Umbilical cord (tissue), 2 donors: ENCODE measurements around the gene UVRAG. TPM values are rescaled to one million over a fixed set of nuclear protein-coding genes. Genes with fewer than 3 reads are reported as not detected.

Source experiments
- DNase-seq: peaks from one replicate; pipeline ENCODE4 v3.0.0-alpha.2; 2015; ENCODE audit warnings: low spot score
- total RNA-seq: library from RNA; depleted of rRNA; stranded (reverse); fragments of >200 nt; gene quantifications from one replicate; pipeline ENCODE4 v1.2.3, GENCODE V29; 2014; ENCODE audit warnings: low replicate concordance; ENCODE audit not compliant: insufficient read depth

The UVRAG gene
- total RNA-seq, 1 donor from 2014 or later, result 20.0 TPM

DNA sequence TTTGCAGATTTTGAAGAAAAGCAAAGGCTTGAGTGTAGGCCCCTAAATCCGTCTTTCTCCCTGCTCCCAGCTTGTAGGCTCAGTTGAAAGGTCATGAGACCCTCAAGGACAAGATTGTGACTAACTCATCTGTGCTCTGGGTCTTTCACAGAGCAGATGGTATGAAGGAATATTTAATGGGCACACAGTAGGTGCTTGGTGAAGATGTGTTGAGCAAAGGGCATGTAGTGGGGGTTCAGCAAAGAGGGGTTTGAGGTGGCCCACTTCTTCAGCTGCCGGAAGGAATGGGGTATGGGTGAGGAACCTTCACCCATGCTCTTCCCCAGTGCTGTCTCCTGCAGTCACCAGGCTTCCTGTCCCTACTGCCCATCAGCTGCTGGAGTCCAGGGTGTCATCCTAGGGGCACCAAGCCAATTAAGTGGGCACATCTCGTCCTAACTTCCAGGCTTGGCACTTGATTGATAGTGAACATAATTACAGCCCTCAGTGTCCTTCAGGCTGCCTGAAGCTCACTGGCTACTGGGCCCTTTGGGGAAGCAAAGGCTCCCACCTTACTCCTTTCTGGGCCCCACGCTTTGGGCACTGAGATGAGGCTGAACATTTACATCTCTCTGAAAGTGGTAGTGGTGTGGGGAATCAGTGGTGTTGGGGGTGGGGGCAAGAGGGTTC, 31.5 kb upstream of the UVRAG start:
- no peak for DNase-seq

DNA sequence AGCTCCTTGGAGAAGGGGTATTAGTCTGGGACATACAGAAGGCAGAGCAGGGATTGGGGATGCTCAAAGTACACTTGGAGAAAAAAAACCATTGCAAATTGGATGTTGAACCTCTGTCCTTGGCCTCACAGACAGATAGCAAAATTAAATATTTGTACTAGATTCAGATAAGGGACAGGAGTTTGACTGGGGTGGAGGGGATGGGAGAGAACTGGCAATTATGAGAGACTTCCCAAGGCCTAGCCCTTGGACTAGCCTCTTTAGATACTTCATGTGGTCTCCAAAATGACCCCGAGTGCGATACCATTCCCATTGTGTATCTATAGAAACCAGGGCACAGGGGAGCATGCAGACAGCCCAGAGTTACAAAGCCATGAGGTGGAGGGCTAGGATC, 30.9 kb upstream of the UVRAG start:
- no peak for DNase-seq

DNA sequence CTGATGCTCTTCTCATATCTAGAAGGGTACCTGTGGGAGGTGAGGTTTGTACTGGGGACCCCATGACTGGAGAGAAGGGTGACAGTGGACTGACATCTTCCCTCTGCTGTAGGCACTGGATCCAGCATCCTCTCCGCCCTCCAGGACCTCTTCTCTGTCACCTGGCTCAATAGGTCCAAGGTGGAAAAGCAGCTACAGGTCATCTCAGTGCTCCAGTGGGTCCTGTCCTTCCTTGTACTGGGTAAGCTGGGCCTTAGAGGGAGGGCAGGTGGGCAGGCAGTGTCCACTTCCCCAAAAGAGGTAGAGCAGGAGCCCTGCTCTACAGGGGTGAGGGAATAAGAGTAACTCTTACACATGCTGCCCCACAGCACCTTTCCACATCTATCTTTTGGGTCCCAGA, 30.5 kb upstream of the UVRAG start:
- no peak for DNase-seq

DNA sequence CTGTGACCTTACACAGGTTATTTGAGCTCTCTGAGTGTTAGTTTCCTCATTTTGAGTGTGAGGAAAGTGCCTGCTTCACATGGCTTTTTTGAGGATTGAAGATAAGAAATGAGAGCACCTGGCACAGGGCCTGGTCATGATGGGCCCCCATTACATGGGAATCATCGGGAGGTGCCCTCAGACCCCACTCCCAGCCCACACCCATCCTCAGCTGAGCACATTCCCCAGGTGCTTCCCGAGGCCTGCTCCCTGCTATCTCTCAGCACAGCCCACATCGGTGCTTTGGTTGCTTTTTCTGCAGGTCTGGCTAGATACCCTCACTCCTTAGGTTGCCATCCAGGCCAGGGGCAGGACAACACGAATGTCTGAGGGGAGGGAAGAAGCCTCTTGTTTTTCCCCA, 29.8 kb upstream of the UVRAG start:
- DNase-seq, result no peak

DNA sequence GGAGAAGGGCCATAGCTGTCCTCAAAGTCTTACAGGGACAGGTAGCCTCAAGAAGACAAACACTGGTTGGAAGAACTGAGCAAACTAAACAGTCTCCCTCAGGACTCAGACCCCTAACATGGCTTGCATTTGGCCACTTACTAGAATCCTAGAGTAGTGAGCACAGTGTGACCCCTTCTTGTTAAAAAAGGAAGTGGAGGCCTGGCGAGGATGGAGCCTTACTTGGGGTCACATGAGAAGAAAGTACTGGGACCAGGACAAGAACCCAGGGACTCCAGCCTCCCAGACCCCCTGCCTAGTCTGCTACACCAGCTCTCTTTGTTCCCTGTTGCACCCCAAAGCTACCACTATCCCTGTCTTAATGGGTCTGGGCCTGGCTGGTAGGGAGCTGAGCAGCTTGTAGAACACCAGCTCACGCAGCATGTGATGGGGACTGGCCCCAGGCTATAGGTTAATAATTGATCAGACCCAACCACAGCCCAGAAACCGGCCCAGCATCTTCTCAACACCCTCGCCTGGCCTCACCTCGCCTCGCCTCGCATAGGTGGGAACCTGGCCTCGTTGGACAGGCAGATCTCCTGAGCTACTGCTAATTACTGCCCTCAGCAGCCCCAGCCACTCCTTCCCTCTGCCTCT, 28.8 kb upstream of the UVRAG start:
- DNase-seq, result no peak

DNA sequence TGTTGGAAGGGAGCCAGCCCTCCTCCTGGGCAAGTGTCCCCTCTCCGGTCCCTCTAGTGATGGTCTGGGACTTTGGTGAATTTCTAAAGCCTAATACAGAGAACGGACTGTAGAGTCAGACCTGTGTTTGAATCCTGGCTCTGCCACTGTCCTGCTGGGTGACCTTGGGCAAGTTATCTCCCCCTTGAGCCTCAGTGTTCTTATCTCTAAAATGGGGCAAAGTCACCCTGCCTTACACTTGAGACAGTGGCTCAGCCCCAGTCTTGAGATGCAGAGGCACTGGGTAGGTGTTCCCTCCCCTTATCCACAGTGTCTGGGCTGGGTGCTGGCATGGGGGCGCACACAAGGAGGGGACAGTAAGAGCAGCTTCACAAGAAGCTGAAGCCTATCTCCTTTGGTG, 25.5 kb upstream of the UVRAG start:
- no peak for DNase-seq

DNA sequence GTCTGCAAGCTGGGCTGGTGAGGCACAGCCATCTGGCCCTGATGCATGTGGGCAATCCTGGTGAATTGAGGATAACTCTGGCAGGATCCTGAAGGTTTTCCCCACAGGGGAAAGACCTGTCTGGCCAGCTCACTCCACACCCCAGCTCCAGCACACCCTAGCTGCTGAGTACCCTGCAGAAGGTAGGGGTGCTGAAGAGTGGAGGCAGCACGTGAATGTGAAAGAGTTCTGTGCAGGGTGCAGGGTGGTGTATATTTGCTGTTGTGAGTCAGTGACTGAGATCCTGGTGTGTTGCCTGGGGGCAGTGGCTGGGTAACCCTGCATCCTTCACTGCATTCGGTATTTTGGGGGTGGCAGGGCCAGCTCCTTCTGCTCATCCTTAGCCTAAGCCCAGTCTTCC, 24.0 kb upstream of the UVRAG start:
- no peak for DNase-seq

DNA sequence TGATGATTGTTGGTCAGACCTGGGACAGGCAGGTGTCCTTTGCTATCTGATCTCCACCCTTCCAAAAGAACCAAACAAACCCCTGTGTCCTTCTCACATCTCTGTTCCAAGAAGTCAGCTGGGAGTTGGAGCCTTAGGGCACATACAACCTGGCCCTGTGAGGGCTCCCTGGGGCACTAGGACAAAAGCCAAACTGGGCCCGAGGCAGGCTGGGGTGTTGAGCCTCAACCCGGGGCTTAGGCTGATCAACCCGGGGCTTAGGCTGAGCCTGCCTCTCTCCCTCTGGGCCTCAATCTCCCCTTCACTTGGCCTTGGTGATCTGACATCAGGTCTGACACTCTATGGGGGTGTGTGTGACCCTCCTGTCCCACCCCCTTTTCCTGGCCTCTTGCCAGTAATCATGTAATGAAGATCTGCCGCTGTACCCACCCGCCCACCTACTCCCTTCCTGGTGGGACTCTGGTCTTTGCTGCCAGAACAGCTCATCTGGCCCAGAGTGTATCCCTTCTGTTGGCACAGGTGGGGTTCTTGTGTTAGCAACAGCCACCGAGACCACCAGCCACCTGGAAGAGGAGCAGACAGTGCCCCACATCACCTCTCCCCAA, 22.8 kb upstream of the UVRAG start:
- DNase-seq, result no peak

DNA sequence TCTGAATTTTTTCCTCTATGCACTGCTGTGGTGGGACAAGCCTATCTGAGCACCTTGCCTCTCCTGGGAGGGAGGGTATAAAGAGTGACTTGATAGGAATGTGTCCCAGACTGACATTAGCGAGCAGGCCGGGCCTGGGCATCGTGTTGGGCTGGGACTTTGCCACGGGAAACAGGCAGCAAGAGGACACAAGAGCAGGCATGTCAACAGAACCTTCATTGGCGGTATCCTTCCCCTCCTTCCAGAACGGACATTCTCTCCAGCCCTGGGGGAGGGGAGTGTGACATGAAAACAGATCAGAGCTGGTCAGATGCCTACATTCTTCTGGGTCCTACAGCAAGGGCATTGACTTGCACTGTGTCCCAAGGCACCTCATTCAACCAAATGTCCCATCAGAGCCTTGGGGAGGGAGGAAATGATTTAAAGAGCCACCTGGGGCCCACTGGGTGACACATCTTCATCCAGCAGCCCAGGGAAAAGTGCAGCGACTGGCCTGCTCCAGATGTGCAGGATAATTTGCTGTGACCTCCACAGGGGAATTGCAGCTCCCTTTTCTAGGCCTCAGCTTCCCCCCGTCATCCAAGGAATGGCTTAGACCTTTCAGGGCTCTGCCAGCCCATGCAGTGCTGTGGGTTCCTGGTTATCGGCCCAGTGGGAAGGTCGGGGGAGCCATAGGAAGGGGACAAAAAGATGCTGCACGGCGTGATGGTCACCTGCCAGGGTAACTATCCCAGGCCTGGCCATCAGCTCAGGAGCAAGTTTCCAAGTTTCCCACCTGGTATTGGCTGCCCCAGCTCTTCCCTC, 21.8 kb upstream of the UVRAG start:
- no peak for DNase-seq

DNA sequence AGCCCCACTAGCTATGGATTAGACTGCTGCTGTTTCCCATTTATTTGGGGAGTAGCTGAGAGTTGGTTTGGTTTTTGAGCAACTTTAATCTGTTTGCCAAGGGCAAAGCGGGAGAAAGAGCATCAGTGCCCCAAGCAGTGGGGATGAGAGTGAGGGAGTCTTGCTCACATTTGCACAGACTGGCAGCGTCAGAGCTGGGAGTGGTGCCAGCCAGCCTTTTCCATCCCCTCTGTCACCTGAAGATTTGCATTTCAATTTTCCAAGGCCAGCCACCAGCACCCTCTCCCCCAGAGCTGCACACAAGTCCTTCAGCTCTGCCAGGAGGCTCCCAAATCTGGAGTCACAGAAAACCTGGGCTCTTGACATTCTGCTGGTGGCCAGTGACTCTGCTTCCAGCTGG, 21.0 kb upstream of the UVRAG start:
- no peak for DNase-seq

DNA sequence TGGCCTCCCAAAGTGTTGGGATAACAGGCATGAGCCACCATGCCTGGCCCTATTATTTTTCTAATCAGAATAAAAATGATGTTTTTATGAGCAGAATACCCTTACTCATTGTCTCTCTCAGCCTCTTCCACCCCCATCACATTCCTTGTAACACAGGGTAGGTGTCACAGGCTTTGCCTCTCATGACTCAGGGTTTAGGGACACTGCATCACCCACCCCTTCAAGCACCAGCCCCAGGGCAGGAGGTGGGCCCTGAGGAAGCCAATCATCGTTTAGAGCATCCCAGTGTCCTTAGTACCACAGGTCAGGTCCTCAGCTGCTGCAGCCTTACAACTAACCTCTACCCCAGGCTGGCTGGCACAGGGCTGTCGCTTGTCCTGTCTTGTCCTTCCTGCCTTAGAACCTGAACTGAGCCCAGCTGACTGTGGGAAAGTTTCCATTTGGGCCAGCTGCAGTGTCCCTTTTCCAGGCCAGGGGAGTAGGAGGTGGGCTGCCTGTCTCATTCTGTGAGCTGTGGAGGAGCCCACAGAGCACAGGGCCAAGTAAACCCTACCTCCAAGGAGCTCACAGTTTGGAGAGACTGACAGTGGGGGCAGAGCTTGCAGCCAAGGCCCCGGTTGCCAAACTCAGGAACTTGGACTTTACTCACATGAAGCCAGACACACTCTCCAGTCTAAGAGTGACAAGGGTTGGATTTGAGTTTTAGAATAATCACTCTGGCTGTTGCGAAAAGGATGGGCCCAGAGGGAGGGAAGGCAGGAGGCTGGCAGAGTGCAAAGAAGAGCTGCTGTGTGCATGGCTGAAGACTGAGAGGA, 19.5 kb upstream of the UVRAG start:
- no peak for DNase-seq

DNA sequence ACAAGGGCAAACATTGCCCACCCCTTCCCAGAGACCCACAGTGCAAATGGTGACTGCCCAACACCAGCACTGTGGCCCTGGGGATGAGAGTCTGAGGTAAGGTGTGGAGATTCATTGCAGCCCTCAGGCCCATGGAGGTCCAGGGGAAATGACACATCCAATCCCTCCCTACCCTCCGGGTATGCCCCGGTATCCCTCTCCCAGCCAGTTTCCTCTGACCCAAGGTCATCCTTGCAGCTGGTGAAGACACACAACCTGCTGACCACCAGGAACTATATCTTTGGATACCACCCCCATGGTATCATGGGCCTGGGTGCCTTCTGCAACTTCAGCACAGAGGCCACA, 18.9 kb upstream of the UVRAG start:
- DNase-seq, result no peak

DNA sequence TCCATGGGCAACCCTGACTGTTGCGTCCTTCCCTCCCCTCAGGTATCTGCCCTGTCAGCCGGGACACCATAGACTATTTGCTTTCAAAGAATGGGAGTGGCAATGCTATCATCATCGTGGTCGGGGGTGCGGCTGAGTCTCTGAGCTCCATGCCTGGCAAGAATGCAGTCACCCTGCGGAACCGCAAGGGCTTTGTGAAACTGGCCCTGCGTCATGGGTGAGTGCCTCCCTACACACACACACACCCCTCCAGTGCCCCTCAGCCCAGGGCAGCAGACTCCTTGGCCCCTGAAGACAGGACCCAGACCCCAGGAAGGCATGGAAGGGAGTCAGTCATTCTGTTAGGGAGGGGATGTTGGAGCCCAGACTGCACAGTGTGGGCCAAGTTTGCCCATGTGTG, 17.9 kb upstream of the UVRAG start:
- no peak for DNase-seq

DNA sequence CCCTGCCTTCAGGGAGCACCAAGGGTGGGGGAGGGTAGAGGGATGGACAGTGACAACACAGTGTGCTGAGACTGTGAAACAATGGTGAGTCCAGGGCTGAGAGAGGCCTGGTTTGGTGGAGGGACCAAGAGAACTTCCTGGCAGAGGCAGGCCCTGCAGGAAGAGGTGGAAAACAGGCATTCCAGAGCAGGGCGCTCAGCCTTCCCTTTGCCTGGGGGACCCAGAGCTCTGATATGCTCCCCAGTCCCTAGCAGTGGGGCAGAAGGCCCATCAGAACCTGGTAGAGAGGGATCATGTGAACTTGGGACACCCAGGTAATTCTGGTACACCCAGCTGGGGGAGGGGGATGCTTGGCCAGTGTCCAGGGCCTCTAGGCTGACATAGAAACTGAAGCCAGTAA, 17.2 kb upstream of the UVRAG start:
- DNase-seq, result no peak

DNA sequence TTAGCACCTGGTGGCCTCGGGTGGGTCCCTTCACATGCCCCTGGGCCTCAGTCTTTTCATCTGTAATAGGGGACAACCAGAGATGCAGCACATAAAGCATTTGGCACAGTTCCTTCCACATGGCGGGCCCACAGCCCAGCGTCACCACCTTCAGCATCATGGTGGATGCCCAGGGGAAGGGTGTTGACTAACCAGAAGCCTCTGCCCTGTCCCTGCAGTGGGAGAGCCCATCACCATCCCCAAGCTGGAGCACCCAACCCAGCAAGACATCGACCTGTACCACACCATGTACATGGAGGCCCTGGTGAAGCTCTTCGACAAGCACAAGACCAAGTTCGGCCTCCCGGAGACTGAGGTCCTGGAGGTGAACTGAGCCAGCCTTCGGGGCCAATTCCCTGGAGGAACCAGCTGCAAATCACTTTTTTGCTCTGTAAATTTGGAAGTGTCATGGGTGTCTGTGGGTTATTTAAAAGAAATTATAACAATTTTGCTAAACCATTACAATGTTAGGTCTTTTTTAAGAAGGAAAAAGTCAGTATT, 14.8 kb upstream of the UVRAG start:
- DNase-seq, result no peak

DNA sequence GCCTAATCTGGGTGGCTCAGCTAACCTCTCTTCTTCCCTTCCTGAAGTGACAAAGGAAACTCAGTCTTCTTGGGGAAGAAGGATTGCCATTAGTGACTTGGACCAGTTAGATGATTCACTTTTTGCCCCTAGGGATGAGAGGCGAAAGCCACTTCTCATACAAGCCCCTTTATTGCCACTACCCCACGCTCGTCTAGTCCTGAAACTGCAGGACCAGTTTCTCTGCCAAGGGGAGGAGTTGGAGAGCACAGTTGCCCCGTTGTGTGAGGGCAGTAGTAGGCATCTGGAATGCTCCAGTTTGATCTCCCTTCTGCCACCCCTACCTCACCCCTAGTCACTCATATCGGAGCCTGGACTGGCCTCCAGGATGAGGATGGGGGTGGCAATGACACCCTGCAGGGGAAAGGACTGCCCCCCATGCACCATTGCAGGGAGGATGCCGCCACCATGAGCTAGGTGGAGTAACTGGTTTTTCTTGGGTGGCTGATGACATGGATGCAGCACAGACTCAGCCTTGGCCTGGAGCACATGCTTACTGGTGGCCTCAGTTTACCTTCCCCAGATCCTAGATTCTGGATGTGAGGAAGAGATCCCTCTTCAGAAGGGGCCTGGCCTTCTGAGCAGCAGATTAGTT, 14.2 kb upstream of the UVRAG start:
- no peak for DNase-seq

DNA sequence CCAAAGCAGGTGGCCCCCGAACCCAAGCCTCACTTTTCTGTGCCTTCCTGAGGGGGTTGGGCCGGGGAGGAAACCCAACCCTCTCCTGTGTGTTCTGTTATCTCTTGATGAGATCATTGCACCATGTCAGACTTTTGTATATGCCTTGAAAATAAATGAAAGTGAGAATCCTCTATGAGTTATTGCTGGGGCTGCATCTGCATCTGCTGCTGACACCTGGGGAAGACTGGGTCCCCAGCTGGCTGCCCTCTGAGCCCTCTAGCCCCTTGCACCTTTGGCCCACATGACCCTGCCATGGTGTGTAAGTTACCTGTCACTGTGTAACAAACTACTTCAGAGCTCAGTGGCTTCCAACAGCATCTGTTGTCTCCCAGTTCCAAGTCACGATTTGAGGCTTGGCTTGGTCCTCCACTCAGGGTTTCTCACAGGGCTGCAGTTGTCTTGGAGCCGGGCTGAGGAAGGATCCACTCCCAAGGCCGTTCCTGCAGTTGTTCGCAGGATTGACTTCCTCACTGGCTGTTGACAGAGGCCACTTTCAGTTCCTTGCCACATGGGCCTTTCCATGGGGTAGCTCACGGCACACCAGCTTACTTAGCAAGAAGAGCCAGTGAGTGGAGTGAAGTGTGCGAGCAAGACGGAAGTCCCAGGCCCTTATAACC, 13.5 kb upstream of the UVRAG start:
- DNase-seq, result no peak

DNA sequence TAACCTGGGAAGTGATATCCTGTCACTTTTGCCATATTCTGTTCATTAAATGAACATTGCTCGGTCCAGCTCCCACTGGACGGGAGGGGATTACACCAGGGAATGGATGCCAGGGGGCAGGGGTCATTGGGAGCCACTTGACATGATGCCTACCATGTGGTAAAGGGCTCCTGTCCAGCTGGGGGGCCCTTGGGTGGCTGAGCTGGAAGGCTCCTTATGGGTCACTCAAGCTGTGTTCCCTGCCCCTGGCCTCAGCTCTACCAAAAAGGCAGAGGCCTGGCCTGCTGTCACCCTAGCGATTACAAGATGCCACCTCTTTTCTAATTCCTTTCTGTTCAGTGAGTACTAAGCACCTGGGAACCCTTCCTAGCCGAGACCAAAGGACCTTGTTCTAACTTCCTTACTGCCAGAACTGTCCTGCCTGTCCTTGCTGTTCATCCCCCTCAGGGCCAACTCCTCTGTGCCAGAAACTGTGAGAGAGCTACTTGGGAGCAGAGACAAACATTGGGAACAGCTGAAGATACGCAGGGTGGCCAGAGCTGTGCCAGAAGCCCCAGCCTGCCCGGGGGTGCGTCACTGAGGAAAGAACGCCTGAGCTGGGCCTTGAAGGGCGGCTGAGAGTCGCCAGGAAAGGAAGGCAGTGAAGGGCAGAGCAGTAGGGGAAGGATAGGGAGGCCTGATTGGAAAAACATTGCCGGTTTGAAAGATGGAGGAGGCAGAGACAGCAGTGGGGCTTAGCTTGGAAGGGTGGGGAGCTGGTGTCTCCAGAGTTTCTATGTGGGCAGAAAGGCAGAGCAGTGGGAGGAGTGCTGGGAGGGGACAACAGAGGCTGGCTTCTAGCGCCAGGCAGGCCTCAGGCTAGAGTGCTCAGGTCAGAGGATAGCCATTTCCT, 12.7 kb upstream of the UVRAG start:
- DNase-seq, result no peak
